MCF 10A (cell line): Measurements from ENCODE around the gene SMIM20. TPM values are rescaled to one million over a fixed set of nuclear protein-coding genes. Genes with fewer than 3 reads are reported as not detected.

ENCODE experiments used
- BruUV-seq: library from RNA; stranded (reverse); fragments of 400-500 nt; replicated peaks from 2 replicates; lab custom pipeline; 2021; lab: Mats Ljungman, UMichigan
- CTCF ChIA-PET: fragments of 300-600 bp; sonication (Branson Sonifier 250); formaldehyde crosslinking; extraction: SDS; loops from one replicate; lab custom pipeline; 2021; ENCODE audit warnings: antibody characterized with exemption, inconsistent platforms; lab: Yijun Ruan, JAX
- POLR2A ChIA-PET: fragments of 300-600, 350-650 bp; sonication (Branson Sonifier 250); formaldehyde crosslinking; extraction: SDS; loops from one replicate; lab custom pipeline; 2020; ENCODE audit warnings: antibody characterized with exemption, inconsistent platforms; lab: Yijun Ruan, JAX
- DNase-seq: peaks from one replicate; pipeline ENCODE4 v3.0.0-alpha.2; 2018; ENCODE audit not compliant: unreplicated experiment
- H3K27ac Mint-ChIP-seq: one replicate; pipeline ENCODE4 v1.8.0; 2022; ENCODE audit warnings: mild to moderate bottlenecking, low read depth, mixed read lengths; ENCODE audit not compliant: unreplicated experiment
- H3K27me3 Mint-ChIP-seq: one replicate; pipeline ENCODE4 v1.8.0; 2022; ENCODE audit warnings: mixed read lengths; ENCODE audit not compliant: insufficient read depth, unreplicated experiment
- H3K36me3 Mint-ChIP-seq: one replicate; pipeline ENCODE4 v1.8.0; 2022; ENCODE audit warnings: mild to moderate bottlenecking, moderate library complexity, mixed read lengths; ENCODE audit not compliant: insufficient read depth, unreplicated experiment
- H3K4me1 Mint-ChIP-seq: one replicate; pipeline ENCODE4 v1.8.0; 2022; ENCODE audit warnings: mixed read lengths; ENCODE audit not compliant: insufficient read depth, unreplicated experiment
- H3K4me3 Mint-ChIP-seq: one replicate; pipeline ENCODE4 v1.8.0; 2022; ENCODE audit warnings: mild to moderate bottlenecking, moderate library complexity, mixed read lengths; ENCODE audit not compliant: unreplicated experiment
- H3K9me3 Mint-ChIP-seq: one replicate; pipeline ENCODE4 v1.8.0; 2022; ENCODE audit warnings: mixed read lengths; ENCODE audit not compliant: unreplicated experiment
- intact Hi-C: fragments of 100-400 bp; cut with micrococcal nuclease; formaldehyde crosslinking; loops from 2 replicates; pipeline ENCODE4 v1.14.1; 2022
- total RNA-seq: library from RNA; stranded (reverse); gene quantifications from 2 replicates; pipeline ENCODE4 v1.2.3, GENCODE V29; 2022
- TF ChIP-seq, protein P1 (sequence below): fragments of 200-600 bp; IDR thresholded peaks from one replicate; pipeline ENCODE4 v1.8.0; 2022; ENCODE audit warnings: antibody characterized with exemption, mild to moderate bottlenecking; ENCODE audit not compliant: unreplicated experiment

Gene SMIM20
- total RNA-seq, 1 experiment from 2014 or later, result 38.2 TPM

- intact Hi-C loops, result no loop called here
- TF ChIP-seq, protein P1, sequence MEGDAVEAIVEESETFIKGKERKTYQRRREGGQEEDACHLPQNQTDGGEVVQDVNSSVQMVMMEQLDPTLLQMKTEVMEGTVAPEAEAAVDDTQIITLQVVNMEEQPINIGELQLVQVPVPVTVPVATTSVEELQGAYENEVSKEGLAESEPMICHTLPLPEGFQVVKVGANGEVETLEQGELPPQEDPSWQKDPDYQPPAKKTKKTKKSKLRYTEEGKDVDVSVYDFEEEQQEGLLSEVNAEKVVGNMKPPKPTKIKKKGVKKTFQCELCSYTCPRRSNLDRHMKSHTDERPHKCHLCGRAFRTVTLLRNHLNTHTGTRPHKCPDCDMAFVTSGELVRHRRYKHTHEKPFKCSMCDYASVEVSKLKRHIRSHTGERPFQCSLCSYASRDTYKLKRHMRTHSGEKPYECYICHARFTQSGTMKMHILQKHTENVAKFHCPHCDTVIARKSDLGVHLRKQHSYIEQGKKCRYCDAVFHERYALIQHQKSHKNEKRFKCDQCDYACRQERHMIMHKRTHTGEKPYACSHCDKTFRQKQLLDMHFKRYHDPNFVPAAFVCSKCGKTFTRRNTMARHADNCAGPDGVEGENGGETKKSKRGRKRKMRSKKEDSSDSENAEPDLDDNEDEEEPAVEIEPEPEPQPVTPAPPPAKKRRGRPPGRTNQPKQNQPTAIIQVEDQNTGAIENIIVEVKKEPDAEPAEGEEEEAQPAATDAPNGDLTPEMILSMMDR, result no peak
- Mint-ChIP-seq H3K4me3 (no peak overlapping the region), H3K36me3 (peaks cover 18% of the 10 kb centered on the region), H3K9me3 (no peaks in the 10 kb centered on the region), H3K27me3 (no peaks in the 10 kb centered on the region), H3K4me1 (no peaks in the 10 kb centered on the region), H3K27ac (no peak overlapping the region)
- DNase-seq, result no peak
- CTCF ChIA-PET, result interaction anchor here (1.0 to 1.6 kb wide), 4 partner anchors 8 to 153 kb away, joined by 3 to 7 read pairs (median 3); no protein-coding TSS in a partner anchor
- POLR2A ChIA-PET, result interaction anchor here (0.9 kb wide), 1 partner anchor 14 kb away, joined by 3 read pairs; no protein-coding TSS in a partner anchor
- BruUV-seq, result TSS peak; percentile 74
These were observed 15.3 kb downstream of the SMIM20 start for GRCh38 chr4:25929298-25929686.

- no TSS peak for BruUV-seq
- POLR2A ChIA-PET, result interaction anchor here (0.6 to 0.7 kb wide), 2 partner anchors 14 to 15 kb away, joined by 3 read pairs; no protein-coding TSS in a partner anchor
- Mint-ChIP-seq H3K4me1 (no peaks in the 10 kb centered on the region), H3K27me3 (no peaks in the 10 kb centered on the region), H3K9me3 (no peaks in the 10 kb centered on the region), H3K27ac (no peak overlapping the region), H3K4me3 (no peak overlapping the region), H3K36me3 (peaks cover 18% of the 10 kb centered on the region)
- DNase-seq, result no peak
- intact Hi-C loops, result no loop called here
- CTCF ChIA-PET, result interaction anchor here (0.6 kb wide), 1 partner anchor 203 kb away, joined by 4 read pairs; no protein-coding TSS in a partner anchor
- TF ChIP-seq, protein P1, result no peak
These were observed 16.8 kb downstream of the SMIM20 start for GRCh38 chr4:25930731-25931354.

DNA sequence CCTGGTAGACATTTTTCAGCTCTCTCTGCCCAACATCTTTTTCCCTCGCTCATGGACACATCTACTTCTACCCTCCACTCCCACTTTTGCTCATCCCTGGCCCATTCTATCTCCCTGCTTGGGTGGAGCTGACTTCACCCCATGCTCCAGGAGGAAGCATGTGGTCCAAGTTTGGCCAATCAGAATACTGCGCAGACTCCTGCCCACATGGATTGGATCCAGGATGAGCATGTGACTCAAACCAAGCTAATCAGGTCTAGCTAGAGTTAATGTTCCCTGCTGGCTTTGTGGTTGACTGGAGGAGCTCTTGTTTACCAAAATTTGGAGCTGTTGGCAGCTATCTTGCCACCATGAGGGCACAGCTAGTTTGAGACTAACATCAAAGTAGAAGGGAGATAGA lies 22.7 kb downstream of the SMIM20 start:
- Mint-ChIP-seq H3K9me3 (no peaks in the 10 kb centered on the region), H3K27ac (no peak overlapping the region), H3K4me1 (no peaks in the 10 kb centered on the region), H3K4me3 (no peak overlapping the region), H3K36me3 (peaks cover 6% of the 10 kb centered on the region), H3K27me3 (no peaks in the 10 kb centered on the region)
- intact Hi-C loops, result no loop called here
- no TSS peak for BruUV-seq
- POLR2A ChIA-PET, result no interaction called here
- DNase-seq, result no peak
- CTCF ChIA-PET, result interaction anchor here (1.0 kb wide), 1 partner anchor 8 kb away, joined by 3 read pairs; no protein-coding TSS in a partner anchor
- TF ChIP-seq, protein P1, result no peak

DNA sequence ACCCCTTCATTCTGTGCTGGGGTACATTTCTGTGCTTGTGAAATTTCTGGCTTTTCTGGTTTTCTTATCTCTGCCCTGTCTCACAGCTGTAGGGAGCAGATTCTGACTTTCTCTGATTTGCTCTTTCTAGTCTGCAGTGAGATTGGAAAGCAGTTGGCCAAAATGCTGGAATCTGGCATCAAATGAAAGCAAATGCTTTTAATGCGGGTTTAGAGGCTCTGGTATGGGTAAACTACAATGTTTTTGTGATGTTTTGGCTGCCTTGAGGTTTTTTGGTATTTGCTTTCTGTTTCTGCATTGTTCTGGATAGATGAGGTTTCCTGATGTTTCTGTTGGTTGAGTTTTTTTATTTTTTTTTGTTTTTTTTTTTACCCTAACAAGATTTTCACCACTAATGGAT lies 23.8 kb downstream of the SMIM20 start:
- Mint-ChIP-seq H3K4me1 (no peaks in the 10 kb centered on the region), H3K9me3 (no peaks in the 10 kb centered on the region), H3K27me3 (no peaks in the 10 kb centered on the region), H3K36me3 (peaks cover 4% of the 10 kb centered on the region), H3K27ac (no peak overlapping the region), H3K4me3 (no peak overlapping the region)
- ChIA-PET CTCF (interaction anchor here (1.6 kb wide), 1 partner anchor 50 kb away, joined by 4 read pairs; no protein-coding TSS in a partner anchor), POLR2A (interaction anchor here (0.6 kb wide), 1 partner anchor 626 kb away, joined by 3 read pairs; no protein-coding TSS in a partner anchor)
- intact Hi-C loops, result no loop called here
- TF ChIP-seq, protein P1, result no peak
- no TSS peak for BruUV-seq
- DNase-seq, result no peak
